Calu3 (cell line): ENCODE measurements around the gene LCAT. TPM values are rescaled to one million over a fixed set of nuclear protein-coding genes. Genes with fewer than 3 reads are reported as not detected.

Experiments used
- BruUV-seq: library from RNA; stranded (reverse); fragments of 400-500 nt; replicated peaks from 2 replicates; lab custom pipeline; 2021; lab: Mats Ljungman, UMichigan
- CTCF ChIA-PET: fragments of 300-600 bp; sonication (Branson Sonifier 250); formaldehyde crosslinking; loops from one replicate; lab custom pipeline; 2022; ENCODE audit warnings: antibody characterized with exemption; lab: Charles Lee
- DNase-seq: peaks from one replicate; pipeline ENCODE4 v3.0.0; 2022
- H3K27ac Mint-ChIP-seq: one replicate; pipeline ENCODE4 v1.8.0; 2022; ENCODE audit warnings: mixed read lengths; ENCODE audit not compliant: unreplicated experiment
- H3K27me3 Mint-ChIP-seq: one replicate; pipeline ENCODE4 v1.8.0; 2022; ENCODE audit warnings: mixed read lengths; ENCODE audit not compliant: unreplicated experiment
- H3K36me3 Mint-ChIP-seq: one replicate; pipeline ENCODE4 v1.8.0; 2022; ENCODE audit warnings: mild to moderate bottlenecking, moderate library complexity, mixed read lengths; ENCODE audit not compliant: insufficient read depth, unreplicated experiment
- H3K4me1 Mint-ChIP-seq: one replicate; pipeline ENCODE4 v1.8.0; 2022; ENCODE audit warnings: mild to moderate bottlenecking, low read depth, mixed read lengths; ENCODE audit not compliant: unreplicated experiment
- H3K4me3 Mint-ChIP-seq: one replicate; pipeline ENCODE4 v1.8.0; 2022; ENCODE audit warnings: mild to moderate bottlenecking, low read depth, moderate library complexity, mixed read lengths; ENCODE audit not compliant: unreplicated experiment
- H3K9me3 Mint-ChIP-seq: one replicate; pipeline ENCODE4 v1.8.0; 2022; ENCODE audit warnings: low read depth, mixed read lengths; ENCODE audit not compliant: unreplicated experiment
- CTCF ChIP-seq: fragments of 200-600 bp; IDR thresholded peaks from one replicate; pipeline ENCODE4 v1.8.0; 2022; ENCODE audit warnings: antibody characterized with exemption; ENCODE audit not compliant: unreplicated experiment
- intact Hi-C: fragments of 100-400 bp; cut with micrococcal nuclease; formaldehyde crosslinking; loops from one replicate; pipeline ENCODE4 v1.10.0; 2022; ENCODE audit not compliant: unreplicated experiment
- total RNA-seq: library from RNA; stranded (reverse); gene quantifications from 2 replicates; pipeline ENCODE4 v1.2.3, GENCODE V29; 2022

LCAT gene
- total RNA-seq, 1 experiment from 2014 or later, result 14.7 TPM

DNA sequence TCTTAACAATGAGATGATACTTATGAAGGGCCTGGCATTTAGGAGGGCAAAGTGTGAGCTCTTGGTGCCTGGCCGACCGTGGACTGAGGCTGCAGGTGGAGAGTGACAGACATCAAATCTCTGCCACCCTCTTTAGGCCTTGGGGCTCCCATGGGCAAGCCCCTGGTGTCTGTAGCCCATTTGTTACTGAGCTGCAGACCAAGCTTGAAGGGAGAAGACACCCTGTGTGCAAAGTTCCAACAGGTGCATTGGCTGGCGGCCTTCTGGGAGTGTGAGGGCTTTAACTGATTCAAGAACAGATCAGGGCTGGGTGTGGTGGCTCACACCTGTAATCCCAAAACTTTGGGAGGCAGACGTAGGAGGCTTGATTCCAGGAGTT, 11.5 kb downstream of the LCAT start:
- H3K4me1 Mint-ChIP-seq, result peaks cover 23% of the 10 kb centered on the region
- BruUV-seq, result no TSS peak
- CTCF ChIA-PET, result interaction anchor here (0.8 kb wide), 1 partner anchor 10 kb away, joined by 3 read pairs; no protein-coding TSS in a partner anchor
- no peak for TF ChIP-seq CTCF
- no peaks in the 10 kb centered on the region for H3K27me3 Mint-ChIP-seq
- H3K4me3 Mint-ChIP-seq, result no peak overlapping the region
- H3K36me3 Mint-ChIP-seq, result peaks cover 77% of the 10 kb centered on the region
- DNase-seq, result no peak
- intact Hi-C loops, result no loop called here
- no peaks in the 10 kb centered on the region for H3K9me3 Mint-ChIP-seq
- no peak overlapping the region for H3K27ac Mint-ChIP-seq

DNA sequence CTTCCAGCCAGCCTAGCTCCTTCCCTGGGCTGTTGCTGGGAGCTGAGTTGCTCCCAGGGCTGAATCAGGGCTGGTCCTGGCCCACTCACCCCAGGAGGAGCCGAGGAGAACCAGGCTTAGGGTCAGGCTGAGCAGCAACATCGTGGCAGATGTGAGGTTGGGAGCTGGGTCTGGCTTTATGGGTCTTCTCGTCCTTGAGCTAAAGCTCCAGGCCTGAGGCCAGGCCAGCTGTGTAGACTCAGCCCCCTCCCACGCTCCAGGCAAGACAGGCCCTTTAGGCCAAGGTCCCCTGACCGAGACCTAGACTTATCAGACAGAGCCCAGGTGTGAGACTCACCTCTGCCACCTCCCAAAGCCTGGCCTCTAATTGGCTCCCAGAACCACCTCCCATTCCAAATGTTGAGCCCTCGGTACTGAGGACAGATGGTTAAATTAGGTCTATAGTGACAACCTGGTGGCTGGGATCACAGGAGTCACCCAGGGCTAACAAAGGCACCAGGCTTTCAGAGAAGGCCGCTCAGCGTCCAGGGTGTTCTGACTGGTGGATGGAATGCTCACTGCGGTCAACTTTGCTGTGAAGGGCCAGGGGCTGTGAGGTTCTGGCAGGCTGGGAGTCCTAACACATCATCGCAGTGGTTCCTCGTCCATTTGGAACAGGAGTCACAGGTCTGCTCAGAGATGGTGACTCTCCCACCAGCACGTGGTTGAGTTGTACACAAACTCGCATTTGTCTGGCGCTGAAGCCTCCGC, 12.0 kb downstream of the LCAT start, which contains the start of gene CTRL:
Gene CTRL, minus strand, starts transcription at position 151 of the 750 bp plus-strand sequence. Its CDS starts 10 bp downstream, at position 141.
- no peak within 1 kb of the TSS for H3K27ac Mint-ChIP-seq

GRCh38 chr16:67930678-67931211, 13.2 kb downstream of the LCAT start:
- no TSS peak for BruUV-seq
- CTCF ChIA-PET, result interaction anchor here (0.6 kb wide), 2 partner anchors 36 to 114 kb away, joined by 3 read pairs; no protein-coding TSS in a partner anchor

More for the DNA sequence above, 12.0 kb downstream of the LCAT start, which contains the start of gene CTRL:
- intact Hi-C loops, result no loop called here
- no TSS peak for BruUV-seq
- no peak for DNase-seq
- no peaks in the 10 kb centered on the region for H3K9me3 Mint-ChIP-seq
- TF ChIP-seq CTCF, result no peak
- H3K4me1 Mint-ChIP-seq, result peaks cover 17% of the 10 kb centered on the region
- no peak within 1 kb of the TSS for H3K4me3 Mint-ChIP-seq
- CTCF ChIA-PET, result no interaction called here
- H3K27me3 Mint-ChIP-seq, result no peaks in the 10 kb centered on the region
- H3K36me3 Mint-ChIP-seq, result peaks cover 73% of the 10 kb centered on the region

DNA sequence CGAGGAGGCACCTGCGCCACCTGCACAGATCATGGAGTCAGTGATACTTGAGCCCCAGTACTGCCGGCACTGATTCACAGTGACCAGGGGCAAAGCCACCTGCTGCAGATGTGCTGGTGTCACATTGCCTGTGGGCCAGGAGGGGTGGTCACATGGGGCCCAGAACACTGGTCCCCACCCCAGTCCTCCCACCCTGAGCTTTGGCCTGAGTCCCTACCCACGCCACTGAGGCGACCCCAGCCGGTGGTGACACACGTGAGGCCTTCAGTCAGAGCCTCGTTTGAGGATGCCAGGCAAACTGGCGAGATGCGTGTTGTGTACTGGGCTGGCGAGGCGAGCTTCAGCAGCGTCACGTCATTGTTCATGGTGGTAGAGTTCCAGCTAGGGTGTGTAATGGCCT, 13.7 kb downstream of the LCAT start:
- CTCF ChIA-PET, result interaction anchor here (0.6 kb wide), 2 partner anchors 36 to 113 kb away, joined by 3 read pairs; no protein-coding TSS in a partner anchor
- BruUV-seq, result no TSS peak
- H3K4me1 Mint-ChIP-seq, result peaks cover 11% of the 10 kb centered on the region
- H3K36me3 Mint-ChIP-seq, result peaks cover 56% of the 10 kb centered on the region
- DNase-seq, result no peak
- intact Hi-C loops, result no loop called here
- no peaks in the 10 kb centered on the region for H3K27me3 Mint-ChIP-seq
- H3K4me3 Mint-ChIP-seq, result no peak overlapping the region
- TF ChIP-seq CTCF, result no peak
- no peaks in the 10 kb centered on the region for H3K9me3 Mint-ChIP-seq
- H3K27ac Mint-ChIP-seq, result no peak overlapping the region

More at GRCh38 chr16:67930678-67931211, 13.2 kb downstream of the LCAT start:
- peaks cover 61% of the 10 kb centered on the region for H3K36me3 Mint-ChIP-seq
- peaks cover 14% of the 10 kb centered on the region for H3K4me1 Mint-ChIP-seq
- H3K27ac Mint-ChIP-seq, result no peak overlapping the region
- no peaks in the 10 kb centered on the region for H3K27me3 Mint-ChIP-seq
- no peak for TF ChIP-seq CTCF
- no peak for DNase-seq
- H3K9me3 Mint-ChIP-seq, result no peaks in the 10 kb centered on the region
- intact Hi-C loops, result no loop called here
- no peak overlapping the region for H3K4me3 Mint-ChIP-seq
